Hair follicular keratinocyte (primary cell): Measurements from ENCODE around the gene COG5. TPM values are rescaled to one million over a fixed set of nuclear protein-coding genes. Genes with fewer than 3 reads are reported as not detected.

Experiments
- total RNA-seq: library from RNA; depleted of rRNA; stranded (reverse); fragments of >200 nt; gene quantifications from 2 replicates; pipeline ENCODE4 v1.2.3, GENCODE V29; 2015

The COG5 gene
- 40.1 and 50.3 TPM in 2 replicates for total RNA-seq

DNA sequence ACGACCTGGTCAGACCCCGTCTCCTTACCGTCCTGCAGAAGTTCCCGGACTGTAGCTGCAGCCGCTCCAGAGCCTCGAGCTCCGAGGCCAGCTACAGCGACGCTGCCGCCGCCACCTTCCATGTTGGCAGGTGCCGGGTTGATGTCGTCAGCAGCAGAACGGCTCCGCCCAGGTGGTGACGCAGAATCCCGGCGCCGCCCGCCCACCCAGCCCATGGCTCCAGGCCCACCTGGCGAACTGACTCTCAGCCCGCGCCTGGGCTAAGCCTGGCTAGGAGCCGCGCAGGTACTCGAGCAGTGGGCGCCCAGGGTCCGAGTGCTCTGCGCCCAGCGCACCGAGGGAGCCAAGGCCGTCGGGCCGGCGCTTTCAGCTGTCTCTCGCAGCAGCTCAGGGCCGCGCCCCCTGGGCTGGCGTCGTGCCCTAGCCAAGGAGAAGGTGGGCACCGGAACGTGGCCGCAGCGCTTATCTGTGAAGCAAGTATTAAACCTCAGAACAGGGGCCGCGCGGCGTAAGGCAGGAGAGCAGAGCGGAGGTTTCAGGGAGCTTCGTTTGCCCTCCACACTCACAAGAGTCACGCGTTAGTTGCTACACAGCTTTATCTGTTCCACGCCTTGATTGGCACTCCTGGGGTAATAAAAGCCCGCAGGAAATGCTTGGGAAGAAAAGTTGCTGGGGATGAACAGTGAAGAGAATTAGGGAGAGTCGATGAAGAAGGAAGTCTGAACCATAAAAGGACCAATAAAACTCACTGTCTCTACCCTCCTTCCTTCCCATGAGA is at the start of gene COG5, which contains the start of gene DUS4L:
TSS of gene COG5 (minus strand) at position 146 of the 778 bp plus-strand sequence. CDS start at position 122, 24 bp downstream.
TSS of gene DUS4L (plus strand) at position 197 of the 778 bp plus-strand sequence. CDS start 3,100 bp downstream, outside the sequence.

DNA sequence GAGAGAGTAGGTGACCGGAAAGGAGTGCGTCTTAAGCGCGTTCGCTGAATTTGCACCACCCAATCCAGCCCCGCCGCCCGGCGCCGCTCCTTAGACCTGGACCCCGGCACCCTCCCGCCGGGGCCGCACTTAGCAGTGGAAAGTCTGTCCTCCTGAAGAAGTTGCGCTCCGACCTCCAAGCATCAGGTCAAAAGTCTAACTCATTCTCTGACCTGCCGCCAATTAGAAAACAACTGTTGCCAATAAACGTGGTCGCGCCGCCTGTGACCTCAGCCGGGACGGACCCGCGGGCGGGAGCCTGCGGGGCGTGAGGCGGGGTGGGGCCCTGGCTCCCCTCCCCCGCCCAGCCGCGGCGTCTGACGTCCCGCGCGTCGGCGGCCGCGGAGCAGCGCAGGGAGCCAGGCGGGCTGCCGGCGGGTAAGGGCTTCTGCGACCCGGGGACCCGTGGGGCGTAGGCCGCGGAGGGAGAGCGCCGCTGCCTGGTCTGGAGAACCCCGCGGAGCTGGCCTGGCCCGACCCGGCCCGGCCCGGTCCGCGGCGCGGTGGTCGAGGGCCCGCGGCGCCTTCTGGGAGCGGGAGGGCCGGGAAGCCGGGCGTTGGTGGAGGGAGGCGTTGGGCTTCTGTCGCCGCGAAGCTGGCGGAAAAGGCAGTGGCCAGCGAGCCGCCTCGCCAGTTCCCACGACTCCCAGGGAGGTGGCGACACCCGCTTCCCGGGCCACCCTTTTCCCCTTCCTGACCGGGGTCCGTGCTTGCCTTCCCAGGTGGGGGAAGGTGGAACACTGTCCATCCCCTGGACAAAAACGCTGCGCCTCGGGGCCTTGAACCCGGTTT is 16.4 kb upstream of the COG5 start, which contains the start of gene BCAP29:
TSS of gene BCAP29 (plus strand) at position 362 of the 831 bp plus-strand sequence. CDS start 527 bp downstream, outside the sequence.

DNA sequence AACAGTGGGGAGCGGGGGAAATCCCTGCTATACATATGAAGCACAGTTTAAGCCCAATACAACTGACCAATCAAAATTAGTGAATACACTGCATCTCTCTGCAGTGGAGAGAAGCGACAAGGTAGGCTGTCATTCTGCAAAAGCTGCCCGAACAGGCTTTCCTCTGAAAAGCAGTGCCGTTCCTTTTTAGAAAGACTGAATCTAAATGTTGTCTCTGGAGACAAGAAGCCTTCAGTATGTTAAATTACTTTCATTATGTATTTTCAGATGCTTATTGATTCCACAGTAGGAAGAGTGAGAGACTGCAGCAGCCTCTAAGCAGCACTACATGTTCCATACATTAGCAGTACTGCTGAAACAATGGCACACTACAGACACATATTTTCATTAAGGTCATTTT is 93.8 kb downstream of the COG5 start, which contains the start of gene GPR22:
TSS of gene GPR22 (plus strand) at position 129 of the 400 bp plus-strand sequence. CDS start 4,004 bp downstream, outside the sequence.

GRCh38 chr7:107168233-107169119 is 395.2 kb downstream of the COG5 start, which contains the start of gene HBP1:
HBP1 (plus strand) TSS chr7:107169003; CDS start chr7:107179894, 10,891 bp downstream.

Other genes with a start within 250 kb of the COG5 start
- not detected in 2 replicates for gene GPR22, start 93.9 kb downstream of the COG5 start, total RNA-seq
- gene DUS4L, start 51 bp upstream of the COG5 start, total RNA-seq, result 9.9 and 12.4 TPM in 2 replicates
- 114 and 132 TPM in 2 replicates for gene BCAP29, start 16.3 kb upstream of the COG5 start, total RNA-seq
- gene SLC26A4, start 96.9 kb upstream of the COG5 start, total RNA-seq, result 0.08 and 0.62 TPM in 2 replicates
- 18.7 and 23.7 TPM in 2 replicates for gene CBLL1, start 180.2 kb upstream of the COG5 start, total RNA-seq
- gene SLC26A3, start 239.3 kb upstream of the COG5 start, total RNA-seq, result not detected in 2 replicates